Esophagus (tissue), 2 donors: Measurements from ENCODE around the gene ADCY9. TPM values are rescaled to one million over a fixed set of nuclear protein-coding genes. Genes with fewer than 3 reads are reported as not detected.
A peak's percentile ranks its signal among the peaks of the same experiment; 100 is the strongest.
"Not testable (repeated sequence)": the region's sequence is repeated elsewhere in the genome, so short reads cannot be mapped to it uniquely, and the experiment has no call there.

Source experiments
- H3K27ac ChIP-seq, 2 donors: one replicate each; pipeline ENCODE4 v1.5.1; 2013; ENCODE audit warnings: low read depth in 2 of 2, mild to moderate bottlenecking in 2 of 2, inconsistent platforms in 1 of 2, low read length in 1 of 2, moderate library complexity in 1 of 2
- H3K27me3 ChIP-seq, 2 donors: one replicate each; pipeline ENCODE4 v1.6.1; 2013; ENCODE audit warnings: low read length in 2 of 2, control low read depth in 1 of 2, mild to moderate bottlenecking in 1 of 2; ENCODE audit not compliant: insufficient read depth in 2 of 2, control insufficient read depth in 1 of 2
- H3K36me3 ChIP-seq, 2 donors: one replicate each; pipeline ENCODE4 v1.6.1; 2013; ENCODE audit warnings: low read length in 1 of 2; ENCODE audit not compliant: control insufficient read depth in 2 of 2, insufficient read depth in 2 of 2
- H3K4me1 ChIP-seq, 2 donors: one replicate each; pipeline ENCODE4 v1.6.1; 2013; ENCODE audit warnings: low read length in 1 of 2; ENCODE audit not compliant: control insufficient read depth in 2 of 2, insufficient read depth in 2 of 2
- H3K4me3 ChIP-seq, 2 donors: one replicate each; pipeline ENCODE4 v1.5.1; 2013; ENCODE audit warnings: low read length in 2 of 2, mild to moderate bottlenecking in 2 of 2, low read depth in 1 of 2, moderate library complexity in 1 of 2
- H3K9me3 ChIP-seq, 2 donors: one replicate each; pipeline ENCODE4 v1.6.1; 2013; ENCODE audit warnings: mild to moderate bottlenecking in 2 of 2, low read depth in 1 of 2, low read length in 1 of 2, moderate library complexity in 1 of 2; ENCODE audit not compliant: control insufficient read depth in 2 of 2, insufficient read depth in 1 of 2
- WGBS, 2 donors: extraction: QIAGEN DNeasy Blood & Tissue Kit; methylation state at CpG; one replicate each; pipeline ENCODE4 v1.1.7; 2013; 5-methylcytosine and 5-hydroxymethylcytosine counted together
- polyA plus RNA-seq, 2 donors: library from polyadenylated mRNA; stranded (reverse); fragments of 200-250 nt; gene quantifications; one replicate each; pipeline ENCODE4 v1.2.3, GENCODE V29; 2013
- donor health status: healthy with polysubstance abuse.
- donor health status: Bipolar disorder and iron deficiency.

ADCY9 gene
- polyA plus RNA-seq, 2 donors: 3.8 to 4.5 TPM

DNA sequence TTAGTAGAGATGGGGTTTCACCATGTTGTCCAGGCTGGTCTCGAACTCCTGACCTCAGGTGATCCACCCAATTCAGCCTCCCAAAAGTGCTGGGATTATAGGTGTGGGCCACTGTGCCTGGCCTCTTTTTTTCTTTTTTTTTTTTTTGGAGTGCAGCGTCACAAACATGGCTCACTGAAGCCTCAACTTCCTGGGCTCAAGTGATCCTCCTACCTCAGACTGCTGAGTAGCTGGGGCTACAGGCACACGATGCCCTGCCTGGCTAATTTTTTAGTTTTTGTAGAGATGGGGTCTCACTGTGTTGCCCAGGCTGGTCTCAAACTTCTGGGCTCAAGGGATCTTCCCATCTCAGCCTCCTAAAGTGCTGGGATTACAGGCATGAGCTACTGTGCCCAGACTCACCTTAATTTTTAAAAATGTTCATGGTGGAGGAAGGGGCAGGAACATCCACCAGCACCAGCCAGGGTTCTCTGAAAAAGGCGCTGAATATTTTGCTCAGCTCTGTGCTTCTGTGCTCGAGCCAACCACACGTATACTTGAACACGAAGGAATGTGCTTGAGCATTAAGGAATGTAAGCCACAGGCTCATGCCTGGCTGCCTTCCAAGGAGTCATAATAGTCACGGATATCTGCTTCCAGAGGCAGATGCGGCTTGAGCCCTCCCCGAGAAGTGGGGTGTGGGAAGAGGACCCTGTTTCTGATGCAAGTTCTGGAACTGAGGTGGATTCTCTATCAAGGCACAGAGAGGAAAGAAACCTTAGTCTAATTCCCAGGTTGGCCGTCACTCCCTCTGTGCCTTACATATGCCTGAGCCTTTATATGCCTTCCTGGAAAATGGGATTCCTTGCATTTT lies 170.3 kb downstream of the ADCY9 start:
- Histone ChIP-seq H3K4me1 (peaks cover 0 to 7% of the 10 kb centered on the region in 2 donors), H3K27me3 (no peaks in the 10 kb centered on the region), H3K4me3 (no peak overlapping the region), H3K36me3 (no peaks in the 10 kb centered on the region), H3K27ac (no peak overlapping the region), H3K9me3 (no peaks in the 10 kb centered on the region)
- 34 to 35% methylated on average over 11 of the region's 11 CpGs for WGBS, 2 donors

DNA sequence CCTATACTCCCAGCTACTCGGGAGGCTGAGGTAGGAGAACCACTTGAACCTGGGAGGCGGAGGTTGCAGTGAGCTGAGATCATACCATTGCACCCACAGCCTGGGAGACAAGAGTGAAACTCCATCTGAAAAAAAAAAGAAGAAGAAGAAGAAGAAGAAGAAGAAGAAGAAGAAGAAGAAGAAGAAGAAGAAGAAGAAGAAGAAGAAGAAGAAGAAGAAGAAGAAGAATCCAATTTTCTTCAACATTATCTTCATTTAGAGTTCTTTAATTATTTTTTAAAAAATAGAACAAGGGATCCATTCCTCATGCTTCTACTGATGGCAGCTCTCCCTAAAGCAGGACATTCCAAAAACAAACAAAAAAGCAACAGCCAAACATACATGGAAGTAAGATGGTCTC lies 171.8 kb downstream of the ADCY9 start:
- not testable (repeated sequence) for H3K4me1 ChIP-seq, H3K9me3 ChIP-seq, H3K27ac ChIP-seq, H3K4me3 ChIP-seq, H3K36me3 ChIP-seq, H3K27me3 ChIP-seq
- 92 to 95% methylated on average over 2 of the region's 2 CpGs for WGBS, 2 donors

DNA sequence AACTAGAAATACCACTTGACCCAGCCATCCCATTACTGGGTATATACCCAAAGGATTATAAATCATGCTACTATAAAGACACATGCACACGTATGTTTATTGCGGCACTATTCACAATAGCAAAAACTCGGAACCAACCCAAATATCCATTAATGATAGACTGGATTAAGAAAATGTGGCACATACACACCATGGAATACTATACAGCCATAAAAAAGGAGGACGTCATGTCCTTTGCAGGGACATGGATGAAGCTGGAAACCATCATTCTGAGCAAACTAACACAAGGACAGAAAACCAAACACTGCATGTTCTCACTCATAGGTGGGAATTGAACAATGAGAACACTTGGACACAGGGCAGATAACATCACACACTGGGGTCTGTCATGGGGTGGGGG lies 174.1 kb downstream of the ADCY9 start:
- not testable (repeated sequence) for H3K4me3 ChIP-seq, H3K9me3 ChIP-seq, H3K36me3 ChIP-seq, H3K27me3 ChIP-seq, H3K4me1 ChIP-seq, H3K27ac ChIP-seq
- WGBS, 2 donors: 83 to 95% methylated on average over 4 of the region's 4 CpGs

DNA sequence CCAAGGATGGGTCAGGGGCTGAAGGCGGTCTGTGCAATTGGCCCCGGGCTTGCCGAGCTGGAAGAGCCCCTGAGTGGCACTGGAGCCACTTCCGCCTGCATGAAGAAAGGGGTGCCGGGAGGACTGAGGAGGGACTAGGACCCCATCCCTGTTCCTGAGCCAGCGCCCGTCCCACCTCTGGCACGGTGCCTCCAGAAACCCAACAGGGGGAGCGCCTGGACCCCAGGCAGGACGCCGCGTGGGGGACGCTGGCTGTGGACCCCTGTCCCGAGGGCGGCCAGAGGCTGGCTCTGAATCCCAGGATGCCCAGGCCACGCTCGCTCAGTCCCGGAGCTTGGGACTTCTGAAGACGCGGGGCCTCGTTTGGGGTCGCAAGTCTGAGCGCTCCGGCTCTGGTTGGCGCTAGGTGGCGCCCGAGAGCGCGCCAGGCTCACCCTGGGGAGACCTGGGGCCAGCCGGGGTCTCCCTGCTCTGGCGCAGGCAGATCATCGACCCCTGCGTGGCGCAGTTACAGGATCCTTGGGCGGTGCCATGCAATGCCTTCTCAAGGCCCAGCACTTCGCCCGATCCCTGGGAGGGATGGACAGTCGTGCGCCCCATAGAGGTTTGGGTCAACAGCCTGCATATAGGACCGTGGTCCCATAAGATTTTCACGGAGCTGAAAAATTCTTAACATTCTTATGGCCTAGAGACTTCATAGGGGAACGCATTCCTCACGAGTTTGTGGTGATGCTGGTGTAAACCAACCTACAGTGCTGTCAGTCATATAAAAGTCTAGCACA lies 177.2 kb downstream of the ADCY9 start:
- no peak overlapping the region for H3K27ac ChIP-seq
- peak overlapping the region; percentile 30 to 38 for H3K4me3 ChIP-seq
- 7 to 9% methylated on average over 42 to 43 of the region's 43 CpGs for WGBS, 2 donors
- no peaks in the 10 kb centered on the region for H3K27me3 ChIP-seq
- peaks cover 0 to 7% of the 10 kb centered on the region in 2 donors for H3K4me1 ChIP-seq
- H3K9me3 ChIP-seq: no peaks in the 10 kb centered on the region
- no peaks in the 10 kb centered on the region for H3K36me3 ChIP-seq

DNA sequence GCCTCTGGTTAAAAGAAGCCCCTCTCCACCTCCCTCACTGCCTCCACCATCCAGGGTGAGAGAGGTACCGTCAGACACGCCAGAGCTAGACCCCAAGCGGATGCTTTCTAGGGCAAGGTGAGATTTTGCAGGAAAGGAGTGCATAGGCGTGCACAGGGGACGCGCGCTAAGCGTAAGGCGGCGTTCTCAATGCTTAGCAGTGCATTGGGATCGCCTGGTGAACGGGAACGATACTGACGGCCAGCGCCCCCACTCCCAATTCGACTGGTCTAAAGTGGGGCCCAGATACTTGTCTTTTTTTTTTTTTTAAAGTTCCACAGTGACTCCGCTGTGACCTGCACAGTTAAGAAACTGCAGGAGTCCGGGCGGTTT lies 177.8 kb downstream of the ADCY9 start:
- H3K4me3 ChIP-seq: peak overlapping the region in 1 of 2 donors; percentile 30
- H3K4me1 ChIP-seq: peaks cover 0 to 7% of the 10 kb centered on the region in 2 donors
- H3K9me3 ChIP-seq: no peaks in the 10 kb centered on the region
- no peak overlapping the region for H3K27ac ChIP-seq
- H3K36me3 ChIP-seq: no peaks in the 10 kb centered on the region
- WGBS, 2 donors: 49 to 52% methylated on average over 19 of the region's 19 CpGs
- no peaks in the 10 kb centered on the region for H3K27me3 ChIP-seq

DNA sequence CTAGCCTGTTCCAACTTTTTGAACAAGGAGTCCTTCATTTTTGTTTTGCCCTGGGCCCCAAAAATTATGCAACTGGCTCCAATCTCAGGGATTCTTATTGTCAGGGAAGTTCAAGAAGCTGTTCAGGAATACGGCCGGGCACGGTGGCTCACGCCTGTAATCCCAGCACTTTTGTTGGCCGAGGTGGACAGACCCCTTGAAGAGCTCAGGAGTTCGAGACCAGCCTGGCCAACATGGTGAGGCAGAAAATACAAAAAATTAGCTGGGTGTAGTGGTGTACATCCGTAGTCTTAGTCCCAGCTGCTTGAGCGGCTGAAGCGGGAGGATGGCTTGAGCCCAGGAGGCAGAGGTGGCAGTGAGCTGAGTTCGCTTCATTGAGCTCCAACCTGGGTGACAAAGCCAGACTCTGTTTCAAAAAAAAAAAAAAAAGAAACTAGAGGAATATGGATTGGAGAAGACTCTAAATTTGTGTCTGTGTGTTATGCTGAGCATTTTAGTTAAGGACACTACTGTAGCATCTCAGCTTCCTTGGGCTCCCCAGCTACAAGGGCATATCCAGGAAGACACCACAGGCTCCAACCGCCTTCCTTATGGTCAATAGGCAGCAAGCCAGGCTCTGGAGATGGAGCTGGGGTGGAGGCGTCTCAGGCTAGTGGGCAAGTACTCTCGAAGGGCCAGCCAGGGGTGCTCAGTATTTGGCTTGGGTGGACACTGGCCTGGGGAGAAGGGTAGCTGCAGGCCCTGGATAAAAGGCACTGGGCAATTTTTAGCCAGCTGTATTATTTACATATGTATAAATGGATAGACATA lies 179.0 kb downstream of the ADCY9 start:
- Histone ChIP-seq H3K4me3 (no peak overlapping the region), H3K27me3 (no peaks in the 10 kb centered on the region), H3K4me1 (peaks cover 0 to 7% of the 10 kb centered on the region in 2 donors), H3K27ac (no peak overlapping the region), H3K9me3 (no peaks in the 10 kb centered on the region), H3K36me3 (no peaks in the 10 kb centered on the region)
- 88 to 89% methylated on average over 13 of the region's 13 CpGs for WGBS, 2 donors

DNA sequence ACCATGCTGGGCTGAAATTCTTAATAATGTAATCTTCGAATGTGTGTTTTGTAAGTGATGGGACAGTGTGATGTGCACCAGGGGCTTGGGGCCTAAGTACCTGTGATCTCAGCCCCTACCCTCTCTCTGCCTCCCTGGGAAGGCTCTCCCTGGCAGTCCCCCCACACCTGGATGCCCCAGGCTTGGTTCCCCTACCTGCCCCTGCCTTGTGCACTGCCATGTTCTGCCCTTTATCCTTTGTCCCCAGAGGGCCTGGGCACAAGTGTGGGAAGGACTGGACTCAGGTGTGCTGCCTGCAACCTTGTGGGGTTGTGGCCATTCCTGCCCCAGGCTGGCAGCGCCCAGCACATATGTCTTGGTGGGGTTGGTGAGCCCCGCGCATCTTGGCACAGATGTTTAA lies 180.3 kb downstream of the ADCY9 start:
- Histone ChIP-seq H3K27me3 (no peaks in the 10 kb centered on the region), H3K36me3 (no peaks in the 10 kb centered on the region), H3K4me3 (no peak overlapping the region), H3K4me1 (peaks cover 0 to 7% of the 10 kb centered on the region in 2 donors), H3K27ac (no peak overlapping the region), H3K9me3 (no peaks in the 10 kb centered on the region)
- 94 to 96% methylated on average over 4 of the region's 4 CpGs for WGBS, 2 donors

DNA sequence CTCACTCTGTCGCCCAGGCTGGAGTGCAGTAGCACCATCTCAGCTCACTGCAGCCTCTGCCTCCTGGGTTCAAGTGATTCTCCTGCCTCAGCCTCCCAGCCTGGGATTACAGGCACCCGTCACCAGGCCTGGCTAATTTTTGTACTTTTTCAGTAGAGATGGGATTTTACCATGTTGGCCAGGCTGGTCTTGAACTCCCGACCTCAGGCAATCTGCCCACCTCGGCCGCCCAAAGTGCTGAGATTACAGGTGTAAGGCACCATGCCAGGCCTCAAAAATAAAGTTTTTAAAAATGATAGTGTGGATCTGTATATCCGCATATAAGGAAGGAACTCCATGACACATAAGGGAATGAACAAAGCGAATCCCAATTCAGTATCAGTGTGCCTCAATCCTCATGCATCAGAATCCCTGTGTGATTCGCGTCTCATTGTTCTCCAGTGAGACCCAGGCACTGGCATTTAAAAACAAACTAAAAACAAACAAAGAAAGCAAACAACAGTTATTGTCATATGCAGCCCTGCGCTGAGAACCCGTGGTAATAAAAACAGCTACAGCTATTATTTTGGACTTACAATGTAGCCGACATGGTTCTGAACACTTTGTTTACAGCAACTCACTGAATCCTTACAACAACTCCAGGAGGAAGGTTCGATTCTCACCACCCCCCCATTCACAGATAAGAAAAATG lies 181.6 kb downstream of the ADCY9 start:
- Histone ChIP-seq H3K27me3 (no peaks in the 10 kb centered on the region), H3K4me1 (peaks cover 0 to 7% of the 10 kb centered on the region in 2 donors), H3K27ac (no peak overlapping the region), H3K9me3 (no peaks in the 10 kb centered on the region), H3K4me3 (no peak overlapping the region), H3K36me3 (no peaks in the 10 kb centered on the region)
- WGBS, 2 donors: 75 to 77% methylated on average over 13 of the region's 13 CpGs

DNA sequence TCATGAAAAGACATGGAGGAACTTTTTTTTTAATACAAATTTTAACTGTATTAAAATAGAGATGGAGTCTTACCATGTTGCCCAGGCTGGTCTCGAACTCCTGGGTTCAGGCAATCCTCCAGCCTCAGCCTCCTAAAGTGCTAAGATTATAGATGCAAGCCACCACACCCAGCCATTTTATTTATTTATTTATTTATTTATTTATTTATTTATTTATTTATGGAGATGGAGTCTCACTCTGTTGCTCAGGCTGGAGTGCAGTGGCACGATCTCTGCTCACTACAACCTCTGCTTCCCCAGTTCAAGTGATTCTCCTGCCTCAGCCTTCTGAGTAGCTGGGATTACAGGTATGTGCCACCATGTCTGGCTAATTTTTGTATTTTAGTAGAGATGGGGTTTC lies 189.1 kb downstream of the ADCY9 start:
- H3K4me3 ChIP-seq, H3K4me1 ChIP-seq, H3K27ac ChIP-seq, H3K27me3 ChIP-seq, H3K36me3 ChIP-seq, H3K9me3 ChIP-seq: not testable (repeated sequence)
- 92 to 95% methylated on average over 2 of the region's 2 CpGs for WGBS, 2 donors
